Muscle layer of colon (tissue), 2 donors: ENCODE data around the gene DGKE.

ENCODE experiments used
- H3K27ac ChIP-seq: one replicate; pipeline ENCODE4 v1.7.0; 2013; ENCODE audit warnings: low read depth, mild to moderate bottlenecking, low read length, moderate library complexity
- H3K27me3 ChIP-seq, 2 donors: one replicate each; pipeline ENCODE4 v1.7.0; 2013; ENCODE audit warnings: low read length in 2 of 2, mild to moderate bottlenecking in 2 of 2; ENCODE audit not compliant: insufficient read depth in 2 of 2, control insufficient read depth in 1 of 2
- H3K36me3 ChIP-seq: one replicate; pipeline ENCODE4 v1.7.0; 2013; ENCODE audit warnings: mild to moderate bottlenecking, low read length; ENCODE audit not compliant: insufficient read depth
- H3K4me1 ChIP-seq: one replicate; pipeline ENCODE4 v1.7.0; 2013; ENCODE audit warnings: mild to moderate bottlenecking, low read length; ENCODE audit not compliant: insufficient read depth
- H3K4me3 ChIP-seq, 2 donors: one replicate each; pipeline ENCODE4 v1.7.0; 2013; ENCODE audit warnings: low read length in 2 of 2, low read depth in 1 of 2, mild to moderate bottlenecking in 1 of 2, moderate library complexity in 1 of 2
- H3K9ac ChIP-seq: one replicate; pipeline ENCODE4 v1.7.0; 2013; ENCODE audit warnings: low read length
- H3K9me3 ChIP-seq: one replicate; pipeline ENCODE4 v1.7.0; 2013; ENCODE audit warnings: mild to moderate bottlenecking, low read length
- donor health status: abdominal sarcoma.
- donor health status: Adenocarcinoma of cecum.

Gene DGKE

DNA sequence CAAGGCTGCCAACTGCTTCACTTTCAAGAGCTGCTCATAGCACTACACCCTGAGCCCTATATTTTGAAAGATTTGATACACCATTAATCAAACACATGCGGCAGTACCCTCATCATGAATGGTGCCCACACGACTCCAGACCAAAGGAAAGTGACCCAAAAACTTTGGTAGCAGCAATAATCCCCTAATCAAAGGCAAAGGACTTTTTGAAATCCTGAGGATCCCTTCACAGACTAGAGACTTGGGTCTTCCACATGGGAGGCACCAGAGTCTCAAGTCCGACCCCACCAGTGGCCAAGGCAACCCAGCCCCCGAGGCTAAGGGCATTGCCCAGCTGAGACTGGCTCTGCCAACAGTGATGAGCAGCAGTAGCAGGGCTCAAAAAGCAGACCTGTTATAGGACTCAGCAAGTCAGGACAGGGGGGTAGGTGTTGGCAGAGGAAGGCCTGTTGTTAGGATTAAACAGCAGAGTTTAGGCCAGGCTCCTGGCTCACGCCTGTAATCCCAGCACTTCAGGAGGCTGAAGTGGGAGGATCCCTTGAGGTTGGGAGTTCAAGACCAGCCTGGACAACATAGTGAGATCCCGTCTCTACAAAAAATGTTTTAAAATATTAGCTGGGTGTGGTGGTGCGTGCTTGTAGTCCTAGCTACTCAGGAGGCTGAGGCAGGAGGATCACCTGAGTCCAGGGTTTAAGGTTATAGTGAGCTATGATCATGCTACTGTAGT, 76.7 kb downstream of the DGKE start:
- no peak overlapping the region for H3K27ac ChIP-seq
- no peaks in the 10 kb centered on the region for H3K9me3 ChIP-seq
- H3K9ac ChIP-seq = no peak overlapping the region
- H3K27me3 ChIP-seq = no peaks in the 10 kb centered on the region
- peak overlapping the region in 1 of 2 donors; percentile 16 for H3K4me3 ChIP-seq
- H3K4me1 ChIP-seq = peaks cover 39% of the 10 kb centered on the region
- peaks cover 18% of the 10 kb centered on the region for H3K36me3 ChIP-seq

DNA sequence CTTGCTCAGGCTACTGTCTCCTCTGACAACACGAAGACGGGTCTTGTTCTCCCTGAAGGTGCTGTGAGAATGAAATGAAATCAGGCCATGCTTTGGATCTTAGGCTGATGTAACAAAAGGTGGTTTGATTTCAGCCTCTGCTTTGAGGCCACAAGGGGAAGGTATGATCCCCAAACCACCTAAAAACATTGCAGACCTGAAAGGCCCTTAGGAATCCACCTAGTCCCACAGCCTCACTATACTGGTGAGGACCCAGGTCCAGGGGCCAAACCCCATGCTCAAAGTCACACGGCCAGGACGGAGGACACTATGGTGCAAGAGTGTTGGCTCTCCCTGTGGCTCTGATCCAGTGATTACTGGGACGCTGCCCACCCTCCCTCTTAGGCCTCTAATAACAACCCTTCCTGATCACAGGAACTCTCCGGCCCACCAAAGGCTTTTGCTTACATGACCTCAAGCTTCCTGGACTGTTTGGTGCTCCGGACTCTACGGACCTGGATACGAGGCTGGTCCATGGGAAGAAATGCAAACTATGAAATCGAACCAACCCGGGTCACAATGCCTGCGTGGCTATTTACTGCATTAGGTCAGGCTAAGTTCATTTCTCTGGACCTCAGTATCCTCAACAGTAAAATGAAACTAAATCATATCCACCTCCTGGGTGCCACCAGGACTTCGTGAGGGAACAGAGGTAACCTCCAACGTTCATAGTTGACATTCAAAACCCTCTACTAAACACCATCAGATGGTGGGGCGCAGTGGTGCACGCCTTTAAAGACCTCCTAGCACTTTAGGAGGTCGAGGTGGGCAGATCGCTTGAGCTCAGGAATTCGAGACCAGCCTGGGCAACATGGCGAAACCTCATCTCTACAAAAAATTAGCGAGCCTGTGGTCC, 78.4 kb downstream of the DGKE start:
- H3K27ac ChIP-seq = peak overlapping the region; percentile 86

DNA sequence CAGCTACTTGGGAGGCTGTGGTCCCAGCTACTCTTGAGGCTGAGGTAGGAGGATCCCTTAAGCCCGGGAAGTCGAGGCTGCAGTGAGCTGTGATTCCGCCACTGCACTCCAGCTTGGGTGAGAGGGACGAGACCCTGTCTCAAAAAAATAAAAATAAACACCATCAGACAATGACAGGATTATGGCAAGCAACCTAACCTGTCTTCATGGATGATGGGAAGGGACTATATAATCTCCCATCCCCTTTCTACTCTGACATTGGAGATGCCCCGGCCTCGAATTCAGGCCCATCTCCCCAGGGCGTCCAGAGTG, 79.0 kb downstream of the DGKE start:
- no peaks in the 10 kb centered on the region for H3K9me3 ChIP-seq
- H3K9ac ChIP-seq = peak overlapping the region; percentile 59
- no peaks in the 10 kb centered on the region for H3K27me3 ChIP-seq
- H3K4me3 ChIP-seq = peak overlapping the region; percentile 80 to 87
- peaks cover 42% of the 10 kb centered on the region for H3K4me1 ChIP-seq
- peak overlapping the region; percentile 86 for H3K27ac ChIP-seq
- peaks cover 6% of the 10 kb centered on the region for H3K36me3 ChIP-seq

More for the DNA sequence above, 78.4 kb downstream of the DGKE start:
- Histone ChIP-seq H3K9ac (peak overlapping the region; percentile 59), H3K9me3 (no peaks in the 10 kb centered on the region), H3K4me3 (peak overlapping the region; percentile 80 to 87), H3K27me3 (no peaks in the 10 kb centered on the region), H3K36me3 (peaks cover 12% of the 10 kb centered on the region), H3K4me1 (peaks cover 42% of the 10 kb centered on the region)

DNA sequence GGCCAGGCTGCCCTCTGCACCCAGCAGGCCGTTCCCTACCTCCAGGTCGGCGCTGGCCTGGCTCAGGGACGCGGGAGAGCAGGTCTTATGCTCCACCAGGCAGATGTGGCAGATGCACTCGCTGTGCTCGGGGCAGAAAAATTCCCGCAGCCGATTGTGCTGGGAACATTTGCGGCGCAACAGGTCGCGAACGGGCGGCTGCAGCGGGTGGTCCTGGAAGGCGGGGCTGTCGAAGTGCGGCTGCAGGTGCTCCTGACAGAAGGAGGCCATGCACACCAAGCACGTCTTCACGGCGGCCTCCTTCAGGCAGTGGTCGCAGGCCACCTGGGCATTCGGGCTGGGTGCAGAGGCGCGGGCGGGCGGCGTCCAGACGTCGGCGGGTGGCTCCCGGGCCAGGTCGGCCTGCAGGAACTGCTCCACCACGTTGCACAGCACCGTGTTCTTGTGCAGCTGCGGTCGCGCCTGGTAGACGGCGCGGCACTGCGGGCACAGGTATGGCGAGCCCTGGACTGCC, 79.5 kb downstream of the DGKE start:
- peak overlapping the region; percentile 80 to 87 for H3K4me3 ChIP-seq
- peak overlapping the region; percentile 86 for H3K27ac ChIP-seq
- peaks cover 4% of the 10 kb centered on the region for H3K36me3 ChIP-seq
- H3K9ac ChIP-seq = peak overlapping the region; percentile 59
- H3K9me3 ChIP-seq = no peaks in the 10 kb centered on the region
- H3K27me3 ChIP-seq = no peaks in the 10 kb centered on the region
- H3K4me1 ChIP-seq = peaks cover 42% of the 10 kb centered on the region

DNA sequence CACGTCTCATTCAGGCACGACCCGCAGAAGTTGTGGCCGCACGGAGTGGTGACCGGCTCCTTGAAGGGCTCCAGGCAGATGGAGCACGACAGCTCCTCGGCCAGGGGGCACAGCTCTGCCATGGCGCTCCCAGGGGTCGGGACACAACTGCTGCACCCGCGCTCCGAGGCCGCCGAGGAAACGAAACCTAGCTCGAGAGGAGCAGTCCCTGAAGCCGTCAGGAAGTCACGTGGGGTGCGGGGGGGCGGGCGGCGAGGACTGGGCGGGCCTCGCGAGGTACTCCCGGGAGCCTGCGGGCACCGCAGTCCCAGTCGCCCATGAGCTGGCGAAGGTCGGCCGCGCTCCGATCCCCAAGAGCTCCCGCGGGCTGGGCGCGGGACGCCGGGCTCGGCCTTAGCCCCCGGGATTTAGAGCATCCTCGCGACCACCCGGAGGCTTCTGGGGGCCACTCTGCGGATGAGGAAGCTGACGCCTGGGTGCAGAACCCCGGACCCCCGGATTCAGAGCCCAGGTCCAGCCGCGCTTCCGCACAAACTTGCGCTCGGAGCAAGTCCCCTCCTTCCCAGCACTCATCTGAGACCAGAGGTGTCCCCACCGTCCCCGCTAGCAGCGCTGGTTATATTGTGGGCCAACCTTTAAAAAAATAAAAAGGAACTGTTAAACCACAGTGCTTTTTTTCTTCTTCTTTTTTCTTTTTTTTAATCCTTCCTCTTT, 80.1 kb downstream of the DGKE start, which contains the start of gene TRIM25:
Gene TRIM25 (minus strand): TSS at position 183 of the 714 bp plus-strand sequence. CDS start 61 bp downstream, at position 122.
- H3K4me3 ChIP-seq = peak within 1 kb of the TSS; percentile 80 to 87
- H3K36me3 ChIP-seq = no peaks in the 10 kb centered on the region
- H3K9me3 ChIP-seq = no peaks in the 10 kb centered on the region
- peaks cover 38% of the 10 kb centered on the region for H3K4me1 ChIP-seq
- peak within 1 kb of the TSS; percentile 84 for H3K9ac ChIP-seq
- H3K27me3 ChIP-seq = no peaks in the 10 kb centered on the region
- peak within 1 kb of the TSS; percentile 86 for H3K27ac ChIP-seq

DNA sequence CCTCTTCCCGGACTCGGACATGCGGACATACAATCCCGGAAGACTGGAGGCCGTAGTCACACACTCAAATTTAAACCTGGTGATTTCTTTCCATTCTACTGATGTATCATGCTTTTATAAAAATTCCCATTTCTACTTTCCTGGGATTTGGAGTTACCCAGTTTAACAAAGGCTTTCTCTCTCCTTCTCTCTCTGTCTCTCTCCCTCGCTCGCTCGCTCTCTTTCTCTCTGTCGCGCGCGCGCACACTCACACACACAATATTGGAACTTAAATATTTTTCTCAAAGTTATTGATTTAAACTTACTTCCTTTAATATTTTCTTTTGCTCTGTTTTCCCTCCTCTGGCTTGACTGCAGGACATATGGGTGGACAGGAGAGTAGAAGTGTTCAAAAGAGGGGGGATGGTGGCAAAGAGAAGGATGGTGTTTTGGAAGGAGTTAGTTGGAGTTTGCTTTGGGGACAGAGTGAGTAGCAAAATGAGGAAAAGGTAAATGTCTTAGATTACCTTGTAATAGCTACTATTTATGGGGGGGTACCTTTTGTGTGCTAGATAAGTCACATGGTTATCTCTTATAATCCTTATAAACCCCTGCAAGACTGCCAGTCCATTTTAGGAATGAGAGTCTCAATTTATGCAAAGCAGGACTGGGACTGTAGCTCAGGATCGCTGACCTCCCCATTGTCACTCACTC, 80.8 kb downstream of the DGKE start:
- peak overlapping the region; percentile 86 for H3K27ac ChIP-seq
- peaks cover 36% of the 10 kb centered on the region for H3K4me1 ChIP-seq
- peak overlapping the region; percentile 80 to 87 for H3K4me3 ChIP-seq
- H3K36me3 ChIP-seq = no peaks in the 10 kb centered on the region
- peak overlapping the region; percentile 84 for H3K9ac ChIP-seq
- no peaks in the 10 kb centered on the region for H3K27me3 ChIP-seq
- H3K9me3 ChIP-seq = no peaks in the 10 kb centered on the region

DNA sequence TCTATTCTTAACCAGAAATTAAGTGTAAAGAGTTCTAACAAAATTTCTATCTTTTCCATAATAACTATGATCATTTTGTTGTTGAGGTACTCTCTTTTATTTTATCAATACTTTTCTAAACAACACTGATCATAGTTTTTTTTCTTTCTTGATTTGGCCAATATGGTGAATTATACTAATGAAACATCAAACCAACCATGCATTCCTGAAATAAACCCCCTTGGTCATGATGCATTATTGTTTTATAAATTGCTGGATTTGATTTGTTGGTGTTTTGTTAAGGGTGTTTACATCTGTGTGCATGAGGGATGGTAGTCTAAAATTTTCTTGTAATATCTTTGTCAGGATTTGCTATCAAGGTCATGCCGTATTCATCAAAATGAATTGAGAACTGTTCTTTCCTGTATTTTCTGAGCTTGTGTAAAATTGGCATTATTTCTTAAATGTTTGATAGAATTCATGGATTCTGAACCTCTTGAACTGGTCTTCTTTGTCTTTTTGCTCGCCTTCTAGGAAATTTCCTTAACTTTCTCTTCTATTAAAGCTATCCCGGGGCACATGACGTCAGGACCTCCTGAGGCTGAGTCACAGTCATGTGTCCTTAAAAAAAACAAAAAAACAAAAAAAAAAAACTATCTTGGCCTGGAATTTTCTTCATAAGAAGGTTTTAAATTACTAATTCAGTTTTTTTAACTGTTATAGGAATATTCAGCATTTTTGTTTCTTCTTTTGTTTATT, 83.8 kb downstream of the DGKE start:
- Histone ChIP-seq H3K27me3 (no peaks in the 10 kb centered on the region), H3K36me3 (no peaks in the 10 kb centered on the region), H3K27ac (no peak overlapping the region), H3K4me3 (no peak overlapping the region), H3K9ac (no peak overlapping the region), H3K9me3 (no peaks in the 10 kb centered on the region), H3K4me1 (peaks cover 16% of the 10 kb centered on the region)

DNA sequence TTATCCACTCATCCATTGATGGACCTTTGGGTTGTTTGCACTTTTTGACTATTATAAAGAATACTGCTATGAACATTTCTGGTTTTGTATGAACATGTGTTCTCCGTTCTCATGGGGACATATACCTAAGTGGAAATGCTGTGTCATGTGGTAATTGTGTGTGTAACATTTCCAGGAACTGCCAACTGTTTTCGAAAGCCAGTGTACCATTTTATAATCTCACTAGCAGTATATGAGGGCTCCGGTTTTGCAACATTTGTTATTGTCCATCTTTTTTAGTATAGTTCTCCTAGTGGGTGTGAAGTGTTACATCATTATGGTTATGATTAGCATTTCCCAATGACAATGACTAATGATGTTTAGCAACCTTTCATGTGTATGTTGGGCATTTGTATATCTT, 85.0 kb downstream of the DGKE start:
- H3K9ac ChIP-seq = no peak overlapping the region
- H3K4me3 ChIP-seq = no peak overlapping the region
- no peaks in the 10 kb centered on the region for H3K36me3 ChIP-seq
- no peak overlapping the region for H3K27ac ChIP-seq
- peaks cover 12% of the 10 kb centered on the region for H3K4me1 ChIP-seq
- H3K27me3 ChIP-seq = no peaks in the 10 kb centered on the region
- no peaks in the 10 kb centered on the region for H3K9me3 ChIP-seq
